Immature natural killer cell (primary cell): ENCODE data around the gene NDUFS3. TPM values are rescaled to one million over a fixed set of nuclear protein-coding genes. Genes with fewer than 3 reads are reported as not detected.
A peak's percentile ranks its signal among the peaks of the same experiment; 100 is the strongest.
"Not testable (repeated sequence)": the region's sequence is repeated elsewhere in the genome, so short reads cannot be mapped to it uniquely, and the experiment has no call there.

Experiments used
- DNase-seq, 3 donors: peaks; one replicate each; pipeline ENCODE4 v3.0.0; 2022; ENCODE audit warnings: mixed read lengths in 1 of 3
- H3K27ac Mint-ChIP-seq, 6 donors: one replicate each; pipeline ENCODE4 v1.8.0; 2020; ENCODE audit warnings: mixed read lengths in 6 of 6, mild to moderate bottlenecking in 5 of 6, inconsistent platforms in 4 of 6, moderate library complexity in 3 of 6
- H3K27me3 Mint-ChIP-seq, 3 donors: one replicate each; pipeline ENCODE4 v1.8.0; 2020 to 2021; ENCODE audit warnings: low read depth in 3 of 3, mild to moderate bottlenecking in 3 of 3, mixed read lengths in 3 of 3, moderate library complexity in 3 of 3, inconsistent platforms in 1 of 3
- H3K36me3 Mint-ChIP-seq, 3 donors: one replicate each; pipeline ENCODE4 v1.8.0; 2020; ENCODE audit warnings: mixed read lengths in 3 of 3, inconsistent platforms in 2 of 3, mild to moderate bottlenecking in 2 of 3
- H3K4me1 Mint-ChIP-seq, 2 donors: one replicate each; pipeline ENCODE4 v1.8.0; 2020; ENCODE audit warnings: inconsistent platforms in 2 of 2, mild to moderate bottlenecking in 2 of 2, mixed read lengths in 2 of 2, moderate library complexity in 1 of 2
- H3K4me3 Mint-ChIP-seq, 5 donors: one replicate each; pipeline ENCODE4 v1.8.0; 2020; ENCODE audit warnings: mild to moderate bottlenecking in 5 of 5, mixed read lengths in 5 of 5, inconsistent platforms in 3 of 5, moderate library complexity in 3 of 5
- H3K9me3 Mint-ChIP-seq, 6 donors: one replicate each; pipeline ENCODE4 v1.8.0; 2020; ENCODE audit warnings: mild to moderate bottlenecking in 6 of 6, mixed read lengths in 6 of 6, inconsistent platforms in 4 of 6, moderate library complexity in 3 of 6
- polyA plus RNA-seq, 3 donors: library from polyadenylated mRNA; unstranded; fragments of 300-500 nt; fragmentation: Illumina TruSeq; gene quantifications; one replicate each; pipeline ENCODE4 v1.2.3, GENCODE V29; 2021

NDUFS3 gene
- polyA plus RNA-seq, 3 donors from 2014 or later = 108 to 157 (median 143) TPM

DNA sequence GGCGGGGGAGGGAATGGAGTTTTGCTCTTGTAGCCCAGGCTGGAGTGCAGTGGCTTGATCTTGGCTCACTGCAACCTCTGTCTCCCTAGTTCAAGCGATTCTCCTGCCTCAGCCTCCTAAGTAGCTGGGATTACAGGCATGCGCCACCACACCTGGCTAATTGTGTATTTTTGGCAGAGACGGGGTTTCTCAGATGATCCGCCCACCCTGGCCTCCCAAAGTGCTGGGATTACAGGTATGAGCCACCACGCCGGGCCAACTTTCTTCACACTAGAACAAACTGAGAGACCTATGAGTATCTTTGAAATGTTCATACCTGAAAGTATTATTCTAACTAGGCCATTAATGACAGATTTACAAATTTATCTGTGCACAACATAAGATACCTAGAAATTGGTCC lies 32.6 kb upstream of the NDUFS3 start:
- Mint-ChIP-seq H3K4me1 (peaks cover 68 to 82% of the 10 kb centered on the region in 2 donors), H3K4me3 (peak overlapping the region in 1 of 5 donors; percentile 14)
- not testable (repeated sequence) for H3K27me3 Mint-ChIP-seq, H3K9me3 Mint-ChIP-seq, H3K36me3 Mint-ChIP-seq, H3K27ac Mint-ChIP-seq, DNase-seq

GRCh38 chr11:47550288-47551047 lies 28.4 kb upstream of the NDUFS3 start:
- Mint-ChIP-seq H3K4me3 (peak overlapping the region; percentile 27 to 98 (median 97)), H3K9me3 (no peaks in the 10 kb centered on the region)

GRCh38 chr11:47551086-47551485 lies 27.8 kb upstream of the NDUFS3 start:
- Mint-ChIP-seq H3K4me3 (peak overlapping the region; percentile 94 to 98 (median 97)), H3K4me1 (peaks cover 54 to 70% of the 10 kb centered on the region in 2 donors), H3K36me3 (no peaks in the 10 kb centered on the region), H3K27me3 (peaks cover 0 to 8% (median 3%) of the 10 kb centered on the region in 3 donors), H3K9me3 (no peaks in the 10 kb centered on the region), H3K27ac (peak overlapping the region; percentile 73 to 96 (median 92))
- no peak for DNase-seq

More at GRCh38 chr11:47550288-47551047, 28.4 kb upstream of the NDUFS3 start:
- H3K4me1 Mint-ChIP-seq = peaks cover 56 to 72% of the 10 kb centered on the region in 2 donors
- no peak for DNase-seq
- no peaks in the 10 kb centered on the region for H3K36me3 Mint-ChIP-seq
- peaks cover 0 to 8% (median 3%) of the 10 kb centered on the region in 3 donors for H3K27me3 Mint-ChIP-seq
- peak overlapping the region; percentile 57 to 93 (median 84) for H3K27ac Mint-ChIP-seq

DNA sequence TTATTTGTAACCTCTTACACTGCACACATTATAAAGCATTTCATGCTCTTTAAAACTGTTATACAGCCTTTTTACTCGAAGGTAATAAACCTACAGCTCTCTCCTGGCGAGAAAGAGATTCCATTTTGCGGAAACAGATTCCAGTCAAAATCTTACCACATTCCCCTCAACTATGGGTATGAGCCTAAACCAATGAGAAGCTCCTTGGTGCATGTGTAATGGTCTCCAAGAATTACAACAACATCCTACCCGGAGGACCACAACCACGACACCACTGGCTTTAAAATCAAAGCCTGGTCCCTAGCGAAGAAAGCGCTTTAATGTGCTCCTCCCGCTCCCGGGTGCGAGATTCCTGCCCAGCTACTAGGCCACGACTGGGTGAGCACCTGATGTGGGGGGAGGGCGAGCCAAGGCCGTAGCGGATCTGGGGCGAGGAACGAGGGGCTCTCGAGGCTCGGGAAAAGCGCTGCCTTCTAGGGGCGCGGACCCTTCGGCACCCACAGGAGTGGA lies 26.8 kb upstream of the NDUFS3 start:
- peak in 1 of 3 donors; percentile 7 for DNase-seq
- Mint-ChIP-seq H3K27me3 (peaks cover 0 to 8% (median 3%) of the 10 kb centered on the region in 3 donors), H3K27ac (peak overlapping the region; percentile 89 to 96 (median 93))

DNA sequence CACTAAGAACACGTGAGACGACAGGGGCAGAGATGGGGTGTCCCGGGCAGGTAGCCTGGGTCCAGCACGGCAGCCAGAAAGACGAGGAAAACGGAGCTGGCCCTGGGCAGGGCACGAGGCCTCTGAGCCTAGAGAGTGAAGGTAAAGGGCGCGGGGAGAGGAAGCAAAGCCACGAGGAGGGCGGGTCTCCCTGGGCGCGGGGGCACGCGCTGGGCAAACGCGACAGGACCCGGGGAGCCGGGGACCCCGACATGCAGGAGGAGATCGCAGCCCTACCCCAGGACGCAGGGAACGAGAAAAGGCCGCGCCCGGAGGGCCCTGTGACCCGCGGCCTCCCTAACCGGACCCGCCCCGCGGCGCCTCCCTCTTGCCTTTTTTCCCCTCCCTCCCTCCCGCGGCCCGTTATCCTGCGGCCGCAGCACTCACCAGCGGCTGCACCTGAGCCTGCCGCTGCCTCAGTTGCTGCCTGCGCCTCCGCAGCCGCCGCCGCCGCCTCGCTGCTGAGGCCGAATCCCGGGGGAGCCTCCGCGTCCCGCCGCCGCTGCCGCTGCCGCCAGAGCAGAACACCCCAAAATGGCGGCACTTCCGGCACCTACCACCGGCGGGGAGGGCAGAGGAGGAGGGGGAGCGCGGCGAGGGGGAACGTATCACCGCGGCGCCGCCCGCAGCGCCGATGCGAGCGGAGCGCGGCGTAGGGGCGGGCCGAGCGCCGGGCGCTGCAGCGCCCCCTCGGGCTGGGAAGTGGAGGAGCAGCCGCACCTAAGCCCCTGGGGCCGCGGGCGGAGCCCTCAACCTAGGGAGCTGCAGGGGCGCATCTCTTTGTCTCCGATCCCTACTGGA lies 26.1 kb upstream of the NDUFS3 start, which contains the start of gene CELF1:
Gene CELF1, minus strand, starts transcription at position 567 of the 840 bp plus-strand sequence. CDS start 53,609 bp downstream, outside the sequence.
- peaks cover 0 to 8% (median 0%) of the 10 kb centered on the region in 3 donors for H3K27me3 Mint-ChIP-seq
- peak within 1 kb of the TSS; percentile 94 to 98 (median 97) for H3K4me3 Mint-ChIP-seq
- H3K9me3 Mint-ChIP-seq = no peaks in the 10 kb centered on the region
- H3K27ac Mint-ChIP-seq = peak within 1 kb of the TSS; percentile 89 to 96 (median 93)
- peaks cover 48 to 60% of the 10 kb centered on the region in 2 donors for H3K4me1 Mint-ChIP-seq
- DNase-seq = peak; percentile 91
- H3K36me3 Mint-ChIP-seq = no peaks in the 10 kb centered on the region

More for the DNA sequence above, 26.8 kb upstream of the NDUFS3 start:
- H3K4me1 Mint-ChIP-seq = peaks cover 51 to 67% of the 10 kb centered on the region in 2 donors
- no peaks in the 10 kb centered on the region for H3K36me3 Mint-ChIP-seq
- H3K9me3 Mint-ChIP-seq = no peaks in the 10 kb centered on the region
- H3K4me3 Mint-ChIP-seq = peak overlapping the region; percentile 94 to 98 (median 97)

DNA sequence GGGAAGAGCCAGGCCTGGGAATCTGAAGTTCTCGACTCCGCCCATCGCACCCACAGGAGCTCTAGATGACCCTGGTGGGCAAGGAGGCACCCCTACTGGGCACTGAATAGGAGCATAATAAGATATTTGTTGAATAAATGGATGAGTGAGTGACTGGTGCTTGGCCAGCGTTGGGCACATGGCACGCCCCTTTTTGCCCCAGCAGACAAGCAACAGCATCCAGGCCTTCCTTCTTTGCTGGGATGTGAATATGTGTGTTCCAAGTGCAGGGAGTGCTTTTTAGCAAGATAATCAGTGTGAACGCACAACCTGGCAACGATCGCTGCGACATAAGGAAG lies 25.5 kb upstream of the NDUFS3 start:
- DNase-seq = no peak
- Mint-ChIP-seq H3K27me3 (peaks cover 0 to 7% (median 0%) of the 10 kb centered on the region in 3 donors), H3K36me3 (no peaks in the 10 kb centered on the region), H3K4me1 (peaks cover 42 to 54% of the 10 kb centered on the region in 2 donors), H3K4me3 (peak overlapping the region; percentile 87 to 98 (median 94)), H3K9me3 (no peaks in the 10 kb centered on the region), H3K27ac (peak overlapping the region; percentile 43 to 90 (median 74))

GRCh38 chr11:47557004-47557403 lies 21.9 kb upstream of the NDUFS3 start:
- H3K27me3 Mint-ChIP-seq, DNase-seq, H3K9me3 Mint-ChIP-seq, H3K27ac Mint-ChIP-seq, H3K36me3 Mint-ChIP-seq, H3K4me3 Mint-ChIP-seq: not testable (repeated sequence)
- H3K4me1 Mint-ChIP-seq = peaks cover 12 to 21% of the 10 kb centered on the region in 2 donors

DNA sequence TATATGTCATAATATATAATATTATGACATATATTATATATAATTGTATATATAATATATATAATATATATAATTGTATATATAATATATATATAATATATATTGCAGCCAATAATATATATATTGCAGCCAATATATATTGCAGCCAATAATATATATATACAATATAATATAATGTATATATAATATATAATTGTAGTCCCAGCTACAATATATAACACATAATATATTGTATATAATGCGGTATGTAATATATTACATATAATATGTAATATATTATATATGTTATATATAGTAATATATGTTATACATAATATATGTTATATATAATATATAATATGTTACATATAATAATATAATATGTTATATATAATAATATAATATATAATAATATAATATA lies 20.2 kb upstream of the NDUFS3 start:
- H3K27me3 Mint-ChIP-seq = no peaks in the 10 kb centered on the region
- H3K36me3 Mint-ChIP-seq = no peaks in the 10 kb centered on the region
- no peak overlapping the region for H3K4me3 Mint-ChIP-seq
- H3K4me1 Mint-ChIP-seq = peaks cover 2 to 8% of the 10 kb centered on the region in 2 donors
- H3K9me3 Mint-ChIP-seq = no peaks in the 10 kb centered on the region
- DNase-seq = no peak
- no peak overlapping the region for H3K27ac Mint-ChIP-seq

DNA sequence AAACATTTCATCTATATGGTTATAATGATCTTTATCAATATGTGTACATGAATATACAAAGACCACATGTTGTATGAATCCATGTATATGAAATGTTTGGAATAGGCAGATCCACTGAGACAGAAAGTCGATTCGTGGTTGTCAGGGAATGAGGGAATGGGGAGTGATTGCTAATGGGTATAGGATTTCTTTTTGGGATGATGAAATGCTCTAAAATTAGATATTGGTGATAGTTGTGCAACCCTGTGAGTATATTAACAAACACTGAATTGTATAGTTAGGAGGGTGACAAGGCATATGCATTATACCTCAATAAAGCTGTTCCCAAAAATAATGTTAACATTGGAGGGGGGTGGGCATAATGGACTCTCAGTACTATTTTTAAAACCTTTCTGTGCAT lies 18.4 kb upstream of the NDUFS3 start:
- Mint-ChIP-seq H3K9me3 (no peaks in the 10 kb centered on the region), H3K27ac (no peak overlapping the region), H3K36me3 (no peaks in the 10 kb centered on the region), H3K27me3 (peaks cover 0 to 2% (median 0%) of the 10 kb centered on the region in 3 donors), H3K4me1 (peaks cover 3 to 6% of the 10 kb centered on the region in 2 donors), H3K4me3 (no peak overlapping the region)
- no peak for DNase-seq

DNA sequence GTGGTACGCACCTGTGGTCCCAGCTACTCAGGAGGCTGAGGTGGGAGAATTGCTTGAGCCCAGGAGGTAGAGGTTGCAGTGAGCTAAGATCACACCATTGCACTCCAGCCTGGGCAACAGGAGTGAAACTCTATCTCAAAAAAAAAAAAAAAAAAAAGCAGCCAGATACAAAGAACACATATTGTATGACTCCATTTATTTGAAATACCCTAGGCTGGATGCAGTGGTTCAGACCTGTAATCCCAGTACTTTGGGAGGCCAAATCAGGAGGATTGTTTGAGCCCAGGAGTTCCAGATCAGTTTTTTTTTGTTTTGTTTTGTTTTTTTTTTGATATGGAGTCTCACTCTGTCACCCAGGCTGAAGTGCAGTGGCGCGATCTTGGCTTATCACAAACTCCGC lies 16.5 kb upstream of the NDUFS3 start:
- H3K4me1 Mint-ChIP-seq = peaks cover 14 to 18% of the 10 kb centered on the region in 2 donors
- not testable (repeated sequence) for H3K27ac Mint-ChIP-seq, H3K27me3 Mint-ChIP-seq, H3K9me3 Mint-ChIP-seq, H3K4me3 Mint-ChIP-seq, DNase-seq, H3K36me3 Mint-ChIP-seq

GRCh38 chr11:47564366-47564765 lies 14.5 kb upstream of the NDUFS3 start:
- Mint-ChIP-seq H3K4me3 (peak overlapping the region; percentile 44 to 85 (median 76)), H3K27ac (peak overlapping the region in 4 of 6 donors; percentile 4 to 73 (median 16)), H3K4me1 (peaks cover 14 to 18% of the 10 kb centered on the region in 2 donors)
- H3K36me3 Mint-ChIP-seq, H3K27me3 Mint-ChIP-seq, DNase-seq, H3K9me3 Mint-ChIP-seq: not testable (repeated sequence)

DNA sequence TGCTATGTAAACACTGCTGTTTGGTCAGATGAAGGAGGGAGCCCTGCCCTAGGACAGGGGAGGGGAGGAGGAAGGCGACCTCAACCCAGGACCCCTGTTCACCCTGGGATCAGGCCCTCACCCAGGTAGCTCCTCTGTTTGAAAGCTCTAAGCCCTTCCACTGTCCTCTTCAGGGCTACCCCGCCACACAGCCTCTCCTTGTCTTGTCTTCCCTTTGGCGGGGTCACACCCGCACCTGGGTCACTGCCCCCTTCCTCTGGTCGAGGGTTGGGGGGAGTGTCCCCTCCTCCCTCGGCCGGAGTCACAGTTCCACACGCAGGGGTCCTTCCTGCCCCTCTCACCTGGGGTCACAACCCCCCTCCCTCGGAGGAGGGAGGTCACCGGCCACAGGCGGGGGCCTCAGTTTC lies 13.9 kb upstream of the NDUFS3 start:
- no peak for DNase-seq
- Mint-ChIP-seq H3K4me1 (peaks cover 14 to 18% of the 10 kb centered on the region in 2 donors), H3K27ac (peak overlapping the region; percentile 48 to 84 (median 76)), H3K36me3 (no peaks in the 10 kb centered on the region), H3K4me3 (peak overlapping the region; percentile 63 to 85 (median 78)), H3K27me3 (peaks cover 0 to 2% (median 0%) of the 10 kb centered on the region in 3 donors), H3K9me3 (no peaks in the 10 kb centered on the region)

DNA sequence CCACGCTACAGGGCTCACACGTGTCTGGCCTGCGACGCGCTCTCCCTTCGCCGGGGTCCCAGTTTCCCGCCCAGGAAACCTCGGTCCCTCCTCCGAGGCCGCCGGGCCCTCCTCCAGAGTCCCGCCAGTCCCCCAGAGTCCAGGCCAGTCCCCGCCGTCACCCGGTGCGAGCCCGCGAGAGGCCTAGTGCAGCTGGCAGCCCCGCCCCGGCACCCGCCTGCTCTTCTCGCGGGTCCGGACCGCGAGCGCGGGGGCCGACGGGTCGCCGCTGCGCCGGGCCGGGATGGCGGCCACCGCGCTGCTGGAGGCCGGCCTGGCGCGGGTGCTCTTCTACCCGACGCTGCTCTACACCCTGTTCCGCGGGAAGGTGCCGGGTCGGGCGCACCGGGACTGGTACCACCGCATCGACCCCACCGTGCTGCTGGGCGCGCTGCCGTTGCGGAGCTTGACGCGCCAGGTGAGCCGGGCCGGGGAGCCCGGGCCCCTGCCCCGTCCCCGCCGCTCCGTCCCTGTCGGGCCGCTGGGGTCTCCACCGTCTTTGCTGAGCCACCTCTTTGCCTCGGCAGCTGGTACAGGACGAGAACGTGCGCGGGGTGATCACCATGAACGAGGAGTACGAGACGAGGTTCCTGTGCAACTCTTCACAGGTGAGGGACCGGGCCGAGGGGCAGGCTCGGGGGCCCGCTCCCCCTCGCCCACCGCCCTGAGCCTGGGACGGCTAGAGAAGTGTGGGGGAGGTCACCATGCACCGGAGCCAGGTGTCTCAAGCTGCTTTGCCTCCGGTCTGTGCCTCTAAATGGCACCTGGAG lies 13.3 kb upstream of the NDUFS3 start, which contains the start of gene PTPMT1:
Gene PTPMT1, plus strand, starts transcription at position 260 of the 809 bp plus-strand sequence. Its CDS starts 24 bp downstream, at position 284.
- peak; percentile 67 to 73 (median 69) for DNase-seq
- peak within 1 kb of the TSS; percentile 63 to 86 (median 82) for H3K4me3 Mint-ChIP-seq
- peaks cover 14 to 18% of the 10 kb centered on the region in 2 donors for H3K4me1 Mint-ChIP-seq
- peaks cover 0 to 3% (median 0%) of the 10 kb centered on the region in 3 donors for H3K36me3 Mint-ChIP-seq
- peak within 1 kb of the TSS; percentile 51 to 84 (median 76) for H3K27ac Mint-ChIP-seq
- peaks cover 0 to 2% (median 0%) of the 10 kb centered on the region in 3 donors for H3K27me3 Mint-ChIP-seq
- no peaks in the 10 kb centered on the region for H3K9me3 Mint-ChIP-seq
